ENCODE data around the gene CSGALNACT2. TPM values are rescaled to one million over a fixed set of nuclear protein-coding genes. Genes with fewer than 3 reads are reported as not detected.

CSGALNACT2 gene
- total and polyA plus RNA-seq, 2 experiments from 2014 or later = 7.7 to 13.9 TPM

- H3K27ac ChIP-seq = no peak overlapping the region
- no peaks in the 10 kb centered on the region for H4K20me1 ChIP-seq (ENCODE audit: insufficient read depth, poor library complexity, severe bottlenecking)
- H3K36me3 ChIP-seq (replicated peaks; ENCODE audit: insufficient read depth, low read depth) = no peaks in the 10 kb centered on the region
- H3K9me2 ChIP-seq (replicated peaks; ENCODE audit: insufficient read depth) = no peaks in the 10 kb centered on the region
- TF ChIP-seq EZH2 (IDR thresholded peaks at IDR 0.05; ENCODE audit: borderline replicate concordance) = no peak
- no peak for TF ChIP-seq EZH2phosphoT487 (IDR thresholded peaks at IDR 0.05; ENCODE audit: low read depth, severe bottlenecking, unreplicated experiment)
- no peak for TF ChIP-seq CTCF (IDR thresholded peaks at IDR 0.05; ENCODE audit: poor library complexity)
- DNase-seq (ENCODE audit: low spot score) = no peak
- 87% methylated on average over 1 of the region's 1 CpG for WGBS (ENCODE audit: low lambda C conversion rate, missing lambda C conversion rate)
- no peak overlapping the region for H3K4me3 ChIP-seq
- H3K4me2 ChIP-seq = no peak overlapping the region
- H3K79me2 ChIP-seq = peaks cover under 1% of the 10 kb centered on the region
- no peaks in the 10 kb centered on the region for H3K4me1 ChIP-seq (ENCODE audit: insufficient read depth)
- no peaks in the 10 kb centered on the region for H3K9me3 ChIP-seq (ENCODE audit: low read depth)
- no peaks in the 10 kb centered on the region for H3K27me3 ChIP-seq
- no peak overlapping the region for H2AFZ ChIP-seq
These were observed 24.4 kb downstream of the CSGALNACT2 start for GRCh38 chr10:43162604-43163003.

- no peak for DNase-seq (ENCODE audit: low spot score)
- Histone ChIP-seq H3K9me2 (replicated peaks; ENCODE audit: insufficient read depth) (no peaks in the 10 kb centered on the region), H3K4me2 (no peak overlapping the region), H3K9me3 (ENCODE audit: low read depth) (no peaks in the 10 kb centered on the region), H3K4me1 (ENCODE audit: insufficient read depth) (no peaks in the 10 kb centered on the region), H3K36me3 (replicated peaks; ENCODE audit: insufficient read depth, low read depth) (no peaks in the 10 kb centered on the region), H3K27ac (no peak overlapping the region), H3K79me2 (no peaks in the 10 kb centered on the region), H3K4me3 (no peak overlapping the region), H3K27me3 (no peaks in the 10 kb centered on the region), H4K20me1 (ENCODE audit: insufficient read depth, poor library complexity, severe bottlenecking) (no peaks in the 10 kb centered on the region), H2AFZ (no peak overlapping the region)
- TF ChIP-seq EZH2phosphoT487 (IDR thresholded peaks at IDR 0.05; ENCODE audit: low read depth, severe bottlenecking, unreplicated experiment) (no peak), CTCF (IDR thresholded peaks at IDR 0.05; ENCODE audit: poor library complexity) (no peak), EZH2 (IDR thresholded peaks at IDR 0.05; ENCODE audit: borderline replicate concordance) (no peak)
- 69% methylated on average over 6 of the region's 6 CpGs for WGBS (ENCODE audit: low lambda C conversion rate, missing lambda C conversion rate)
These were observed 28.1 kb downstream of the CSGALNACT2 start for GRCh38 chr10:43166207-43166879.

GRCh38 chr10:43166880-43167497, 28.7 kb downstream of the CSGALNACT2 start:
- no peaks in the 10 kb centered on the region for H3K4me1 ChIP-seq (ENCODE audit: insufficient read depth)
- H3K79me2 ChIP-seq = no peaks in the 10 kb centered on the region
- H3K4me3 ChIP-seq = no peak overlapping the region
- H2AFZ ChIP-seq = no peak overlapping the region
- no peaks in the 10 kb centered on the region for H3K27me3 ChIP-seq
- no peaks in the 10 kb centered on the region for H3K36me3 ChIP-seq (replicated peaks; ENCODE audit: insufficient read depth, low read depth)
- no peaks in the 10 kb centered on the region for H4K20me1 ChIP-seq (ENCODE audit: insufficient read depth, poor library complexity, severe bottlenecking)
- TF ChIP-seq EZH2 (IDR thresholded peaks at IDR 0.05; ENCODE audit: borderline replicate concordance) = no peak
- TF ChIP-seq CTCF (IDR thresholded peaks at IDR 0.05; ENCODE audit: poor library complexity) = no peak
- no peak for TF ChIP-seq EZH2phosphoT487 (IDR thresholded peaks at IDR 0.05; ENCODE audit: low read depth, severe bottlenecking, unreplicated experiment)
- DNase-seq (ENCODE audit: low spot score) = no peak
- no peak overlapping the region for H3K27ac ChIP-seq
- H3K9me3 ChIP-seq (ENCODE audit: low read depth) = no peaks in the 10 kb centered on the region
- no peak overlapping the region for H3K4me2 ChIP-seq
- no peaks in the 10 kb centered on the region for H3K9me2 ChIP-seq (replicated peaks; ENCODE audit: insufficient read depth)
